K562 (cell line): Measurements from ENCODE around the gene SPATA2L. TPM values are rescaled to one million over a fixed set of nuclear protein-coding genes. Genes with fewer than 3 reads are reported as not detected.

Source experiments
- ARID1B ChIP-seq: fragments of 450-650 bp; IDR thresholded peaks from 2 replicates; pipeline ENCODE4 v1.6.1; 2016; ENCODE audit warnings: antibody characterized with exemption, mild to moderate bottlenecking, inconsistent platforms
- CBFA2T2 ChIP-seq: fragments of 450-650 bp; conservative IDR thresholded peaks from 2 replicates; pipeline ENCODE4 v1.6.1; 2017; ENCODE audit warnings: mild to moderate bottlenecking
- CBX8 ChIP-seq: fragments of 200-600 bp; sonication (generic); IDR thresholded peaks from 2 replicates; pipeline ENCODE4 v1.6.1; 2012; ENCODE audit warnings: borderline replicate concordance, mixed run types, low read depth, mild to moderate bottlenecking, moderate library complexity, mixed read lengths, low read length, control low read depth, inconsistent platforms; ENCODE audit not compliant: poor library complexity, severe bottlenecking; ENCODE audit errors: extremely low read depth
- CHD2 ChIP-seq: IDR thresholded peaks from 2 replicates; pipeline ENCODE4 v1.6.1; 2011; ENCODE audit warnings: low read depth, low read length
- MTA1 ChIP-seq: fragments of 450-650 bp; IDR thresholded peaks from 2 replicates; pipeline ENCODE4 v1.6.1; 2017; ENCODE audit warnings: borderline replicate concordance
- MYBL2 ChIP-seq, 2 experiments: fragments of 450-650 bp in 1 of 2; sonication (generic) in 1 of 2; formaldehyde crosslinking in 1 of 2; IDR thresholded peaks; 2 replicates each; pipeline versions ENCODE4 v1.6.1 to v1.8.1; 2017 to 2022; ENCODE audit warnings: borderline replicate concordance in 1 of 2, inconsistent platforms in 1 of 2, low read depth in 1 of 2, mild to moderate bottlenecking in 1 of 2, missing genetic modification reagents in 1 of 2, moderate library complexity in 1 of 2
- RHOXF2B ChIP-seq: fragments of 250-450 bp; sonication (Bioruptor Pico); conservative IDR thresholded peaks from 2 replicates; pipeline ENCODE4 v1.5.1; 2021
- SAFB ChIP-seq: fragments of 200-400 bp; formaldehyde crosslinking; IDR thresholded peaks from 2 replicates; pipeline ENCODE4 v1.6.1; 2017; ENCODE audit warnings: low read depth, low read length, borderline replicate concordance
- SP1 ChIP-seq: sonication (generic); formaldehyde crosslinking; IDR thresholded peaks from 2 replicates; pipeline ENCODE4 v1.8.1; 2022; ENCODE audit warnings: mild to moderate bottlenecking, missing genetic modification reagents
- SP2 ChIP-seq: IDR thresholded peaks from 2 replicates; pipeline ENCODE4 v1.6.1; 2011; ENCODE audit warnings: mild to moderate bottlenecking, low read depth, low read length, moderate library complexity; ENCODE audit not compliant: poor library complexity, severe bottlenecking; ENCODE audit errors: extremely low read depth
- U2AF2 ChIP-seq: fragments of 200-400 bp; formaldehyde crosslinking; optimal IDR thresholded peaks from 2 replicates; pipeline ENCODE3; 2017; ENCODE audit warnings: low read depth, mild to moderate bottlenecking, low read length
- ZNF143 ChIP-seq: sonication (generic); formaldehyde crosslinking; IDR thresholded peaks from 2 replicates; pipeline ENCODE4 v1.9.0; 2022; ENCODE audit warnings: mild to moderate bottlenecking, missing genetic modification reagents
- ZZZ3 ChIP-seq: fragments of 450-650 bp; IDR thresholded peaks from 2 replicates; pipeline ENCODE4 v1.6.1; 2016; ENCODE audit warnings: antibody characterized with exemption, mild to moderate bottlenecking, moderate library complexity
- polyA plus RNA-seq, 8 experiments: library from polyadenylated mRNA; depleted of rRNA in 4 of 8; stranded (reverse) in 5 of 8; unstranded in 3 of 8; fragments of >200 nt; fragmentation: Nextera tagmentation in 2 of 8; fragmentation: Illumina TruSeq in 1 of 8; extraction: Ambion mirVana in 2 of 8; extraction: Trizol in 1 of 8; gene quantifications; 2 replicates each; pipeline versions ENCODE4 v1.2.1 to v1.2.3, GENCODE V29; 2011 to 2014; ENCODE audit warnings: inconsistent platforms in 1 of 8, missing spikeins in 1 of 8
- total RNA-seq, 7 experiments: library from RNA; depleted of rRNA in 6 of 7; stranded (reverse); fragments of >200 nt in 6 of 7; fragmentation: Illumina TruSeq in 2 of 7; extraction: Trizol in 2 of 7; gene quantifications; 2 replicates each; pipeline versions ENCODE4 v1.2.1 to v1.2.3, GENCODE V29; 2011 to 2021; ENCODE audit warnings: low replicate concordance in 1 of 7
- TF ChIP-seq, protein P1 (sequence below): fragments of 250-450 bp; sonication (Bioruptor Pico); IDR thresholded peaks from 2 replicates; pipeline ENCODE4 v1.4.0; 2020; ENCODE audit warnings: borderline replicate concordance
- TF ChIP-seq, protein P2 (sequence below): sonication (generic); formaldehyde crosslinking; IDR thresholded peaks from 2 replicates; pipeline ENCODE4 v1.8.0; 2022; ENCODE audit warnings: mild to moderate bottlenecking, missing genetic modification reagents
- TF ChIP-seq, protein P3 (sequence below): fragments of 250-450 bp; sonication (Bioruptor Pico); IDR thresholded peaks from 2 replicates; pipeline ENCODE4 v1.5.0; 2021; ENCODE audit warnings: mild to moderate bottlenecking, moderate library complexity
- TF ChIP-seq, protein P4 (sequence below): fragments of 450-650 bp; IDR thresholded peaks from 2 replicates; pipeline ENCODE4 v1.7.0; 2016; ENCODE audit warnings: borderline replicate concordance

Gene SPATA2L
- total and polyA plus RNA-seq, 9 of the 15 experiments (the other 6 are each of a cell fraction or from before 2014, with no cell fraction given) = 0.13 to 19.2 (median 4.8) TPM; not detected in 1

DNA sequence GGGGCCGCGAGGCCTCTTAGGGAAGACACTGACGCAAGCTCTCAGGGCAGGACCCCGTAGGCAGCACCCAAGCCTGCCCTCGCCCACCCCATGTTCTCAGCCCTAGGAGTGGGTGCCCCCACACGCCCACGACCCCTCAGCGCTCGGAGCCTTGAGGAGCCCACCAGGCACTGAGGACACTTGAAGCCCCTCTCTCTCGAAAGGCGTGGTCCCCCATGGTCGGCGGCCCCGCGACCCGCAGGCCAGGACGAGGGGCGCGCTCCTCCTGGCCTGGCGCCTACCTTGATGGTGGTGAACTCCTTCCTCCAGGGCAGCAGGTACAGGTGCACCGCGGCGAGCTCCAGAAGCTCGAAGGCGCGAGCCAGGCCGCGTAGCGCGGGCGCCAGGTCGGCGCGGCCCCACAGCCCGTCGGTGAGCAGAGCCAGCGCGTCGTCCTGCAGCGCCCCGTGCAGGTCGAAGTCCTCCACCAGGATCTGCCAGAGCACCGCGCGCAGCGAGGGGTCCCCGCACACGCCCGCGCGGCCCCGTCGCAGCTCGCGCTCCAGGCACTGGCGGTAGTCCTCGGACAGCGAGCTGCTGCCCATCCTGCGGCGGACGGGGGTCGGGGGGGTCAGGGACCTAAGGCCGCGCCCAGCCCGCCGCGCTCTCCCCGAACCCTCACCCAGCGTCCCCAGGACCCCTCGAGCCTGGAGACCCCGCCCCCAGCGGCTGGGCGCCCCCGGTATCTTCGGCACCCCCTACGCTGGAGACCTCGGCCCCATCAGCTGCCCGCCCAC is 668 bp downstream of the SPATA2L start (continued):
- TF ChIP-seq MTA1 = no peak
- TF ChIP-seq SP2 = no peak
- no peak for TF ChIP-seq CBX8
- no peak for TF ChIP-seq ARID1B
- TF ChIP-seq SP1 (CRISPR knock-in tag) = 0 out of 2 replicates have a peak, but pooled peaks have one; percentile 23
- no peak for TF ChIP-seq ZNF143 (CRISPR knock-in tag)
- TF ChIP-seq RHOXF2B (CRISPR knock-in tag) = no peak
- TF ChIP-seq, protein P1, sequence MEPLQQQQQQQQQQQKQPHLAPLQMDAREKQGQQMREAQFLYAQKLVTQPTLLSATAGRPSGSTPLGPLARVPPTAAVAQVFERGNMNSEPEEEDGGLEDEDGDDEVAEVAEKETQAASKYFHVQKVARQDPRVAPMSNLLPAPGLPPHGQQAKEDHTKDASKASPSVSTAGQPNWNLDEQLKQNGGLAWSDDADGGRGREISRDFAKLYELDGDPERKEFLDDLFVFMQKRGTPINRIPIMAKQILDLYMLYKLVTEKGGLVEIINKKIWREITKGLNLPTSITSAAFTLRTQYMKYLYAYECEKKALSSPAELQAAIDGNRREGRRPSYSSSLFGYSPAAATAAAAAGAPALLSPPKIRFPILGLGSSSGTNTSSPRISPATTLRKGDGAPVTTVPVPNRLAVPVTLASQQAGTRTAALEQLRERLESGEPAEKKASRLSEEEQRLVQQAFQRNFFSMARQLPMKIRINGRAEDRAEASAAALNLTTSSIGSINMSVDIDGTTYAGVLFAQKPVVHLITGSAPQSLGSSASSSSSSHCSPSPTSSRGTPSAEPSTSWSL = no peak
- TF ChIP-seq, protein P2, sequence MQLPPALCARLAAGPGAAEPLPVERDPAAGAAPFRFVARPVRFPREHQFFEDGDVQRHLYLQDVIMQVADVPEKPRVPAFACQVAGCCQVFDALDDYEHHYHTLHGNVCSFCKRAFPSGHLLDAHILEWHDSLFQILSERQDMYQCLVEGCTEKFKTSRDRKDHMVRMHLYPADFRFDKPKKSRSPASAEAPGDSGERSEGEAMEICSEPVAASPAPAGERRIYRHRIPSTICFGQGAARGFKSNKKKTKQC (CRISPR knock-in tag) = peak; percentile 79; the same call in 1 of the 2 replicates
- TF ChIP-seq U2AF2 = no peak
- TF ChIP-seq ZZZ3 = no peak
- TF ChIP-seq, protein P3, sequence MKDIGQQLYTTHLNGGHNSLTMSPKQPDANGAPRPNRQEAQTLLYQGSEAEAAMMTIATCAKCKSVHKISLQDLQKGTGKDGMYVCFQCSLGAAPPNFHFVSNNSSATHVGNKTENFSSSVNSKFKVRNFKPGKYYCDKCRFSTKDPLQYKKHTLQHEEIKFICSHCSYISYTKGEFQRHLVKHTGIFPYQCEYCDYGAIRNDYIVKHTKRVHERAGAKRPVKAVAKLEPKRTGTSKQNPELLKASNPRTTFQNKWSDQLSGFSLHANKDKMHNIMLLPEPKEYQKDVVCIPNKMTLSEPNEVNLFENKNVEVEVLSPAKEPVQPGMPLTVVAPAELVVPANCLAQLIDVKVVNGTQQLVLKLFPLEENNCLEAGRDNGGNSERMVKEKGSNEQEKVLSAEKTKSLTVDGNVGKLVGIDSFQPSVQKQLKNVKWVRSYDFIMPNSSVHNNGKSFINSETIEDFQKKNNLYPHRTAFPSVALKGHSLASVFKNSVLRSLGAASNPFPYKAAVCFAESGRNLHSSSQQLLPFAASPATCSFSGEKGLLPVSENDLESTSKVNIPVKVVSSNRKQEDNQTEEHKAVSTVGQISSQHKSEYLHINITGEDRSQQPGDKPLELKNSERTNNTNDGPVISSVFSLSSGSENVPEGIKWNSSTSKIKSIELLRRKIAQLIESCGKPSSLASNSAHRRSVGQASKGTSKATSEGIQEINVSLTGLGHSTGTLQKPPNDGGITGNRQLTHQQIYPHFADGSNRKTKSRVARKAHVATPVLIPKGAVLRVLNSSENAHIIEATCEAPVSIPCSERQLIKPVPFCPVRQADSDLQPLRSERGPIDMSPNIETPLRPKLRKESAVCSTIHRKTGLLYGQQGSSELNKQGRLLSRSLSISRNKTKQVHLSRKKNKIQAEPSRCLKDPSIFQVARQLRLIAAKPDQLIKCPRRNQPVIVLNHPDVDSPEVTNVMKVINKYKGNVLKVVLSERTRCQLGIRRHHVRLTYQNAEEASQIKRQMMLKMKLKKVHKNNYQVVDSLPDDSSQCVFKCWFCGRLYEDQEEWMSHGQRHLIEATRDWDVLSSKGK (CRISPR knock-in tag) = no peak
- no peak for TF ChIP-seq SAFB
- TF ChIP-seq, protein P4, sequence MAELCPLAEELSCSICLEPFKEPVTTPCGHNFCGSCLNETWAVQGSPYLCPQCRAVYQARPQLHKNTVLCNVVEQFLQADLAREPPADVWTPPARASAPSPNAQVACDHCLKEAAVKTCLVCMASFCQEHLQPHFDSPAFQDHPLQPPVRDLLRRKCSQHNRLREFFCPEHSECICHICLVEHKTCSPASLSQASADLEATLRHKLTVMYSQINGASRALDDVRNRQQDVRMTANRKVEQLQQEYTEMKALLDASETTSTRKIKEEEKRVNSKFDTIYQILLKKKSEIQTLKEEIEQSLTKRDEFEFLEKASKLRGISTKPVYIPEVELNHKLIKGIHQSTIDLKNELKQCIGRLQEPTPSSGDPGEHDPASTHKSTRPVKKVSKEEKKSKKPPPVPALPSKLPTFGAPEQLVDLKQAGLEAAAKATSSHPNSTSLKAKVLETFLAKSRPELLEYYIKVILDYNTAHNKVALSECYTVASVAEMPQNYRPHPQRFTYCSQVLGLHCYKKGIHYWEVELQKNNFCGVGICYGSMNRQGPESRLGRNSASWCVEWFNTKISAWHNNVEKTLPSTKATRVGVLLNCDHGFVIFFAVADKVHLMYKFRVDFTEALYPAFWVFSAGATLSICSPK = no peak
- TF ChIP-seq CBFA2T2 = no peak
- no peak for TF ChIP-seq MYBL2 (IDR thresholded peaks at IDR 0.05; ENCODE audit: low read depth)
- TF ChIP-seq MYBL2 (CRISPR knock-in tag; IDR thresholded peaks at IDR 0.05; ENCODE audit: borderline replicate concordance) = 0 out of 2 replicates have a peak, but pooled peaks have one; percentile 53
- no peak for TF ChIP-seq CHD2
